RPMI7951 (cell line): ENCODE results near the gene NDST4. TPM values are rescaled to one million over a fixed set of nuclear protein-coding genes. Genes with fewer than 3 reads are reported as not detected.

Experiments
- DNase-seq: peaks from one replicate; pipeline ENCODE4 v3.0.0-alpha.2; 2012; ENCODE audit warnings: low read depth
- total RNA-seq: library from RNA; depleted of rRNA; stranded (reverse); fragments of >200 nt; shearing (Covaris generic); gene quantifications from 2 replicates; pipeline ENCODE4 v1.2.3, GENCODE V29; 2014; rRNA removed

Gene NDST4
- total RNA-seq = not detected in 2 replicates

- no peak for DNase-seq
Measured at GRCh38 chr4:115113506-115114106, at the start of gene NDST4. Gene NDST4 (minus strand): TSS chr4:115113620. CDS start chr4:115077036, 36,584 bp downstream.

DNA sequence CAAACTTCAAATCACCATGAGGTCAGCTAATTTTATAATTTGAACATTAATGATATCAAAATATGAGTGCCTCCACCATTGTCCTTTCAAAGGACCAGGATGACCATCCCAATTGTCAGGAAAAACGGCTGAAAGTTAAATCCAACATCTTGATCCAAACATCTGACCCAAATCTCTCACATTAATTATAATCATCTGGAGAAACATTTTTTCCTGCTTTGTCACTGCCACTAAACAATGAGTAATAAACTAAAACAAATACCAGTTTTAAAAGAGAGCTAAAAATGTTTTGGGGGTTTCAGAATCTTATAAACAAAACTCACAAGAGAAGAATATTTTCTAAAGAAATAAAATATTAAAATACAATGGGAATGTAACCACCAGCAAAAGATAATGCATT is 45.7 kb upstream of the NDST4 start:
- peak; percentile 3 for DNase-seq

- DNase-seq = no peak
Measured at GRCh38 chr4:115158296-115158695, 44.9 kb upstream of the NDST4 start.

- DNase-seq = no peak
Measured at GRCh38 chr4:115154826-115155225, 41.4 kb upstream of the NDST4 start.

DNA sequence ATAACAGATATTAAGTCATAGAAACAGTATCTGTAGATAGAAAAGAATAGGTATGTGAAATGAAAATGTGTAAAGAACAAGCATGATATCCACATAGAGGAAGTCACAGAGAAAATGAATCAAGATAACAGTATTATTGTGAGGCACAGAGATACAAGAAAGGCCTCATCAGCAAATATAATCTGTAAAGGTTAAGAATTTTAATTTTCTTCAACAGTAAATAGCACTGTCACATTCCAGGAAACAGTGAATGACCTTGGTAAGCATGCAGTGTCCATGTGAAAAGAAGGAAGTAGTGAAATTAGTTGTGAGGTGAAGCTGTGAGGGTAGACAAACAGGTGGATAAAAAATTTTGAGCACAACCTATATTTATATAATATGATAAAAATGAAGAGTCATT is 39.5 kb upstream of the NDST4 start:
- DNase-seq = no peak

GRCh38 chr4:115152081-115152480 is 38.7 kb upstream of the NDST4 start:
- DNase-seq = no peak

GRCh38 chr4:115149106-115149505 is 35.7 kb upstream of the NDST4 start:
- no peak for DNase-seq

DNA sequence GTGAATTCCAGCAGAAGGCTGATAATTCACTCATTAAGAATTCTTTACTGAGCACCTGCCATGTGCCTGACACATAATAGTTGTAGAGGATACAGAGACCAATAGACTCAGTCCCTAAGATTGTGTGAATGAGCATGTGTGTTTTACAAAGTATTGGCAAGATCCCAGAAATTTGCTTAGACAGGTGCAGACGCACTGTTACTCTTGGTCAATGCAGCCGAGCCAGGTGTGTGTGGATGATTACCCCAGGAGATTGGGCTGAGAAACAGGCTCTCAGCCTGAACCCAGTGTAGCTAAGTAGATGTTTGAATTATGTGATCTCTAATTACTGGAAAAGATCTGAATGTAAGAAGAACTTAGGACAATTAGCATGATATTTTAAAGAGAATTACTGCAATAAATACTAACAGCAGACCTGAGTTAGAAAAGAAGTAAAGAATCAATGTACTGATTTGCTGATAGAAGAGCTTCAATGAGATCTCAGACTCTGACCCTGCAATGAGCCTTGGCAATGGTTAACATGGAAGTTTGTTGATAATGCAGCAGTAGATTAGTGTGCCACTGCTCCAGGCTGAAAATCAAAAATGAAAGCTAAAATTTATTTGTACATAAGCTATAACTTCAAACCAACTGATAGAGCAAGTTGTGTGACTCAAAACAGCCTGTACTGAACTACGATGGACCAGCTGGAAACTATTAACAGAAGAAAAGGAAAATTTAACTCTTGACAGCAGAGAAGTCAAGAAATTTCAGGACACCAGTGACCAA is 32.2 kb upstream of the NDST4 start:
- no peak for DNase-seq

- no peak for DNase-seq
Measured at GRCh38 chr4:115128037-115128436, 14.6 kb upstream of the NDST4 start.

DNA sequence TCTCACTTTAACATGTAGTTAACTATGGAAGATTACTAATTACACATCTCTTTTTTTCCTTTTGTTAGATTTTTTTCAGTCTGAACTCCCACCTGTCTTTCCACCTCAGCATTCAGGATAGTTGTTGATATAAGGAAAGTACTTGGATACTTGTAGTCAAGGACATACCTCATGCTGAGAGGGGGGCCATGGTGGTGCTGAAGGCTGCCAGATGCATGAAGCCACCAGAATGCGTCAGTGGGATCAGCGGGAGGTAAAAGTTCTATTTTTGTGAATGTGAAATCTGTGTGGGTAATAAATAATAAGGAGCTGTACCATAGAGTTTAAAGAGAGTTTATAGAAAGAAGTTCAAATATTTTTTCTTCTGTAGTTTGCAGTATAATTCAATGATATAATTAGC is 13.1 kb upstream of the NDST4 start:
- no peak for DNase-seq

- DNase-seq = no peak
Measured at GRCh38 chr4:115121351-115122043, 8.1 kb upstream of the NDST4 start.

DNA sequence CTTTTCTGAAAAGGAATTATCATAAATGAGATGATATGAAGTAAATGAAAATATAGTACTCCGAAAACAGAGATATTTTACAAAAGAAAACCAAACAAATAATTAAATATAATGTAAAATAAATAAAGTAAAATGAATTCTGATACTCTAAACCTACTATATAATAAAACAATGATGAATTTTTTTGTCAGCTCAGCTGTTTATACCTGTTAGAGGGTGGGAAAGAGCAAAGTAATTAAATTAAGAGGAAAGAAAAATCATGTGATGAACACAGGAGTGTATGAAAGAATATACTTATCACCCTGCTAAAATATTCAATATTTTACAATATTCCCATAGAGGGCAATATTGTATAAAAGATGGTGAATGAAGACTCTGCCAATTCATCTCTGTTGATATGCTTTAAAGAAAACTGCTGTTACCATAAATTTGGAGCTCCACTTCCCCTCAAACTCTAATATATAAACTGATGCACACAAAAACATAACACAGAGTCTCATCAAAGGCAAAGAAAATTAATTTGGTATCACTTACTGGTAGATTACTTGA is 6.5 kb upstream of the NDST4 start:
- DNase-seq = no peak

DNA sequence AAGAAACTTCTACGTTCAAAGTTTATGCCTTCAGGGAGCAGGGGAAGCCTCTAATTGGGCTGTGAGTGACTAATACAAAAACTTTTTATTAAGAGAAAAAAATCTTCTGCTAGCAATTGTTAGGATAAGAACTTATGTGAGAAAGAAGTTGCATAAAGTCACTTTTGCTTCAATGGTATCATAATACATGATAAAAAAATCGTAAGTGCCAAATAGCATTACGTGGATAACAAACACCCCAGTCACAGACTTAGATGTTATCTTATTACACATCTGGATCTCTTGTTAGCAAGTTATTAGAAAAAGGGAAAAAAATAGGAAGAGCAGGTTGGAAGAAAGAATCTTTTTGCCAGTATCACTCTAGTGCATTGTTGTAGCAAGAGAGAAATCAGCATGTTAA is 4.2 kb upstream of the NDST4 start:
- no peak for DNase-seq

DNA sequence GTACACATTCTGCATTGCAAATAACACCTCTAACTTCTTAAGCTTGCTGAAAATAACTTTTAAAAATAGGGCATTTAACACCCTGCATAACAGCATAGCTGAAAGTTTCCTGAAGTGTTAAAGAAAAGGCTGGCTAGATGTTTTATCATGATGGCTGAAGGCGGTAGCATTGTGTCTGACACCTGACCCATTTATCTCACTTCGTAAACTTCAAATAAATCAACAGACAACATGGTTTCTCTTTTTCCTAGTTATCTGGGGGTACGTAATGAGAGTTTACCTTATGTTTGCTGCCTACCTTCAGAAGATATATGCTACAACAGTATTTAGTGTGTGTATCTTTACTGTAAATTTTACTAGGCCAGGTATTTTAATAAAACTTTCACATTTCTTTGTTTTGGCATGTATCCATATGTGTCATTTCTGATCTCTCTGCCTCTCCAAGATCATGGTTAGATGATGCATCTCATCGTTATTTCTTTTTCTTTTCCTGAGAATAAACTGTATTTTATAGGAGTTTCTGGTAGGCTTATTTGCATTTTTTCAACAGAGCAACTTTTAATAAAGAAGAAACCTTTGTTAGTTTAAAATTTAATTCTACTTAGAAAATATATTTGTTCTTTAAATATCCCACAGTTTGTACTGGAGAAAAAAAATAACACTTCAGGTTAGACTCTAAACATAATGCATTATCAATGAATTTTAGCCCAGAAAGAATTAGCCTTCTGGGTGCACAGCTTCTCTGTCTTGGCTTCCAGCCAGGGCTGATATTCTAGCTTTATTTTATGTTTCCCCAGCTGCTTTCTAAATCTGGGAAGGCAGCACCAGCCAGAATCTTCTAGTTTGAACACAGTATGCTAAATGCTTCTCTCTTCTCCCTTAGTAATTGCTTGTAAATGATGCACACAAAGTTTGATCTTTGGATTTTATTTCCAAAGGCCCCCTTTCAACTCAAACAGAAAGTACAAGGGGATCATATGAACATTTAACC is 2.9 kb downstream of the NDST4 start:
- DNase-seq = no peak

DNA sequence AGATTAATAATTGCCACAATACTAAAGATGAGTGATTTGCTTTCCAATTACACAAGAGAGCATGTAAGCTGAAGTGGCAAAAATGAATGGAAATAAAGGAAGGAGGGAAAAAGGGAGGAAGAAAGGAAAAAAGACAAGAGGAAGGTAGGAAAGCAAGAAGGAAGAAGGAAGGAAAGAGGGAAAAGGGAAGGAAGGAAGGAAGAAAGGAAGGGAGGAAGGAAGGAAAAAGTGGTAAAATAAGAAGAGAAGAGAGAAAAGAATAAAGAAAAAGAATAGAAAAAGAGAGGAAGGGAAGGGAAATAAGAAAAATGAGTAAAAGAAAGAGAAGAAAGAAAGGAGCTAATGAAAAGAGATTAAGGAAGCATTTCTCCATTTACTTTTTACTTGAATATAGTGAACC is 4.6 kb downstream of the NDST4 start:
- DNase-seq = no peak

DNA sequence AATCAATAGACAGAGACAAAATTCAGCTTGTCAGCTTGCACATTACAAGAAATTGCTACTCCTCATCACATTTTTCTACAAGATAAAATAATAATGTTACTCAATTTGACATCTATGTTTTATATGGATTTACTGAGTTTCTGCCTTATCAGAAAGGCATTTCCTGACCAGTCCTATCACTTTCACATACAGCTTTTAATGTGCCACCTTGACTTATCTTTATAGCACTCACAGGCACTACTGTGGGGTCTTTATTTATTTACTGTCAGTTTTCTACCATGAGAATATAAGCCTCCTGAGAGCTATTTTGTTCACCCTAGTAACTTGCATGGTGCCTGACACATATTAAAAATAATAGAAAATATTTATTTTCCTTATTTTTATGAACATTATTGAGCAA is 6.0 kb downstream of the NDST4 start:
- no peak for DNase-seq

GRCh38 chr4:115101675-115102074 is 11.7 kb downstream of the NDST4 start:
- no peak for DNase-seq

DNA sequence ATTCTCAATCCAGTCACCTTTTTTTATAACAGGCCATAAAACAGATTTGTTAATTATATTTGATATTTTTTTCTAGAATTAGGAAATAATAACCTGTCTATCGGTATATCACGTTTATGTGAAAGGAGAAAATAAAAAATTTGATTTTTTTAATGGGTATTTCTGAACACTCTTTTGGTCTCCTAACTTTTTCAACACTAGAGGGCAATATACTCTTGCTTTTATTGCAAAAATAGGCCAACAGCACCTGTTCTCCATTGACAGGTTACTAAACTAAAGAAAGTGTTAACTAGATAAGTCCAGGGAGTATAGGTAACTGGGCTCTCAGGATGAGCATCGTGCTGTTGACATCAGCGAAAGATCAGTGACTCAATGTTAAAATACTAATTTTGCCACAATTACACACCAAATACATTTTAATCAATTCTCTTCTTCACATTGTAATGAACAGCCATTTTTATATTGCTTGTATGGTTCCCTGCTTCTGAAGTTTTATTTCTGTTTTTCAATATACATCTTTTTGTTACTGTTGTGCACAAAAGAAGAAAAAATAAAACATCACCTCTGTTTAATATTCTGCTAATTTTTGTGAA is 22.8 kb downstream of the NDST4 start:
- no peak for DNase-seq

GRCh38 chr4:115082633-115083032 is 30.8 kb downstream of the NDST4 start:
- no peak for DNase-seq

- no peak for DNase-seq
Measured at GRCh38 chr4:115076691-115077090, 36.7 kb downstream of the NDST4 start.

GRCh38 chr4:115058533-115058932 is 54.9 kb downstream of the NDST4 start:
- DNase-seq = no peak
